Aorta (tissue), 5 donors: ENCODE results near the gene TMEM239. TPM values are rescaled to one million over a fixed set of nuclear protein-coding genes. Genes with fewer than 3 reads are reported as not detected.
A peak's percentile ranks its signal among the peaks of the same experiment; 100 is the strongest.

Experiments used
- ATAC-seq: fragments of 200-7000 bp; cut with Tn5 transposase; one replicate; pipeline ENCODE4 v1.9.1; 2022; ENCODE audit warnings: moderate library complexity; ENCODE audit not compliant: low FRiP score
- DNase-seq, 2 donors: peaks; one replicate each; pipeline ENCODE4 v3.0.0-alpha.2; 2020
- H3K27ac ChIP-seq, 2 donors: one replicate each; pipeline ENCODE4 v1.5.1; 2013; ENCODE audit warnings: low read length in 2 of 2, mild to moderate bottlenecking in 2 of 2, moderate library complexity in 2 of 2, control low read depth in 1 of 2, inconsistent platforms in 1 of 2, low read depth in 1 of 2
- H3K27me3 ChIP-seq, 2 donors: one replicate each; pipeline ENCODE4 v1.6.1; 2013; ENCODE audit warnings: control low read depth in 1 of 2, low read length in 1 of 2, mild to moderate bottlenecking in 1 of 2, moderate library complexity in 1 of 2; ENCODE audit not compliant: insufficient read depth in 2 of 2, control insufficient read depth in 1 of 2
- H3K36me3 ChIP-seq, 2 donors: one replicate each; pipeline ENCODE4 v1.6.1; 2013; ENCODE audit warnings: control low read depth in 1 of 2, low read length in 1 of 2, mild to moderate bottlenecking in 1 of 2; ENCODE audit not compliant: insufficient read depth in 2 of 2, control insufficient read depth in 1 of 2
- H3K4me1 ChIP-seq, 2 donors: one replicate each; pipeline ENCODE4 v1.6.1; 2013; ENCODE audit warnings: low read length in 2 of 2, control low read depth in 1 of 2, mild to moderate bottlenecking in 1 of 2, moderate library complexity in 1 of 2; ENCODE audit not compliant: insufficient read depth in 2 of 2, control insufficient read depth in 1 of 2
- H3K4me3 ChIP-seq, 2 donors: one replicate each; pipeline ENCODE4 v1.5.1; 2013; ENCODE audit warnings: low read length in 2 of 2, control low read depth in 1 of 2, mild to moderate bottlenecking in 1 of 2
- H3K9me3 ChIP-seq: one replicate; pipeline ENCODE4 v1.6.1; 2013; ENCODE audit warnings: mild to moderate bottlenecking, low read length; ENCODE audit not compliant: control insufficient read depth
- WGBS, 2 donors: extraction: QIAGEN DNeasy Blood & Tissue Kit; methylation state at CpG; one replicate each; pipeline ENCODE4 v1.1.7; 2013; 5-methylcytosine and 5-hydroxymethylcytosine counted together
- intact Hi-C, 2 donors: fragments of 100-400 bp; cut with DNase I; formaldehyde crosslinking; loops; one replicate each; pipeline versions ENCODE4 v1.14.2 to v1.15.0; 2022
- polyA plus RNA-seq, 2 donors: library from polyadenylated mRNA; stranded (reverse); fragments of 200-250 nt; gene quantifications; one replicate each; pipeline ENCODE4 v1.2.3, GENCODE V29; 2013
- total RNA-seq, 2 donors: library from RNA; stranded (reverse); fragmentation: NEBNext Ultra II Directional; extraction: Animal tissue kit (Norgen Biotek cat#: 25700); gene quantifications; one replicate each; pipeline ENCODE4 v1.2.1, GENCODE V29; 2021
- donor health status: healthy with polysubstance abuse.
- donor health status: Bipolar disorder and iron deficiency.
- donor health status: DM: no; HTN: no; CAD: no.
- donor health status: DM: no; HTN: no; CAD: no.
- donor health status: DM: yes; HTN: yes; CAD: no.

Gene TMEM239
- total and polyA plus RNA-seq, 4 donors, result not detected

DNA sequence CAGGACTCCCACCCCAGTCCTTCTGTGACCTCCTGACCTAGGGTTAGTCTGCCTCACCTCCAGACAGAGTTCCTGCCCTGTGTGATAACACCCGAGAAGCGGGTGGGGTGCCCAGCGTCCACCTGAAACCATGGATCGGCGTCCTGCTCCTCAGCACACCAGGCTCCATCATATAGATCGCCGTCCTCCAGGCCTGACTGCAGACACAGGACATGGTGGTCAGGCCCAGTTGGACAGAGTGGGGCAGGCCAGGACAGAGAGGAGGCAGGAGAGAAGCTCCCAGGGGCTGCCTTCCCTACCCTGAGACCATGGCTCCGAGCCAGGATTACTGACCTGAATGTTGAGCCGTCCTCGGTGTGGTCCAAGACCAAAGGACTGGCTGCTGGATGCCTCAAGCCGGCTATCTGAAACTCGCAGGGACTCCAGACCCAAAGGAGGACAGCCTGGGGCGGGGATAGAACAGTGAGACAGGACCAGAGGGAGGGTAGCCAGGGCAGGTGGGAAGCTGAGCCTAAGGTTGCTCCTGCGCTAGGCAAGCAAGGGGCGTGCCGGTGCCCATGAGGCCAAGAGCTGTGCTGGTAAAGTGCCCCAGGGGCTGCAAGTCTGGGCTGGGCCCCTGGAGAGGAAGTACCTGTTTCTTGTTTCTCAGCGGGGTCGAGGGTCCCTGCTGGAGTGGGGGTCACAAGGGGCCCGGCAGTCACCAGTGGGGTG, 17.9 kb upstream of the TMEM239 start:
- Histone ChIP-seq H3K27ac (no peak overlapping the region), H3K4me1 (no peaks in the 10 kb centered on the region), H3K9me3 (no peaks in the 10 kb centered on the region), H3K4me3 (no peak overlapping the region), H3K36me3 (no peaks in the 10 kb centered on the region), H3K27me3 (no peaks in the 10 kb centered on the region)
- no peak for DNase-seq
- WGBS, 2 donors, result 94 to 97% methylated on average over 19 of the region's 19 CpGs
- no peak for ATAC-seq
- intact Hi-C loops, result no loop called here

DNA sequence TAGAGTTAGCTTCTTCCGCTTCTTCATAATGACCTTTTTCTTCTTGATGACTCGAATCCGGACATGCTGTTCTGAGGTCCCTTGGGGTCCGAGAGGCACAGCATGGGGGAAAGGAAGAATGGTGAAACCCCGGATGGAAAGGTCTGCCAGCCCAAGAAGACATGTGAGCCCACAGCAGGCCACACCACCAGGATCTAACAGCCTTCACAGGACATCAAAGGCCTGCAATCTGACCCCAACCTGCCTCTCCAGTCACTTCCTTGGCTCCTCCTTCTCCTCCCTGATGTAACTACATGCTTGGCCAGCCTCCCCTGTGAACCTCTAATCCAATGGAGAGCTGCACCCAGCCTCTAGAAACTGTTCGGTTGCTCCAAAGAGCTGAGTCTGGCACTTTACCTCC, 17.4 kb upstream of the TMEM239 start:
- intact Hi-C loops, result no loop called here
- 88 to 91% methylated on average over 6 of the region's 6 CpGs for WGBS, 2 donors
- no peaks in the 10 kb centered on the region for H3K27me3 ChIP-seq

DNA sequence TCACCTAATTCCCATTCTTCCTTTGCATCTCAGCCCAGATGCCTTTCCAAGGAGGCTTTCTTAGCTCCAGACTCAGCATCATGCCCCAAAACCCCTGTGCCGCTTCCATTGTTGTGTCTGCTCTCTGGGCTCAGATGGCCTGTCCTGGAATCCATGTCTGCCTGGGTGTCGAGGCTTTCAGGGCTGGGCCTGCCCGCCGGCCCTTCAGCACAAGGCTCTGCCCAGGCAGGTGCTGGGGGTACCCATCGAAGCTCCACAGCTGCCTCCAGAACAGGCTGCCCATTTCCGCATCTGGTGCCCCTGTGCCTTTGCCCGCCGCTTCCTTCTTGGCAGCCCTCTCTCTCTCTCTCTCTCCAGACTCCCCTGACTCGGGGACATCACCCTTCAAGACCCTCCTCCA, 16.9 kb upstream of the TMEM239 start:
- Histone ChIP-seq H3K9me3 (no peaks in the 10 kb centered on the region), H3K4me3 (no peak overlapping the region), H3K36me3 (no peaks in the 10 kb centered on the region), H3K4me1 (no peaks in the 10 kb centered on the region), H3K27me3 (no peaks in the 10 kb centered on the region), H3K27ac (no peak overlapping the region)
- intact Hi-C loops, result no loop called here
- DNase-seq (no peak), ATAC-seq (no peak)
- 60 to 65% methylated on average over 9 of the region's 9 CpGs for WGBS, 2 donors

More for the DNA sequence above, 17.4 kb upstream of the TMEM239 start:
- H3K36me3 ChIP-seq, result no peaks in the 10 kb centered on the region
- no peak for DNase-seq
- no peaks in the 10 kb centered on the region for H3K4me1 ChIP-seq
- H3K4me3 ChIP-seq, result no peak overlapping the region
- H3K9me3 ChIP-seq, result no peaks in the 10 kb centered on the region
- ATAC-seq, result no peak
- H3K27ac ChIP-seq, result no peak overlapping the region

DNA sequence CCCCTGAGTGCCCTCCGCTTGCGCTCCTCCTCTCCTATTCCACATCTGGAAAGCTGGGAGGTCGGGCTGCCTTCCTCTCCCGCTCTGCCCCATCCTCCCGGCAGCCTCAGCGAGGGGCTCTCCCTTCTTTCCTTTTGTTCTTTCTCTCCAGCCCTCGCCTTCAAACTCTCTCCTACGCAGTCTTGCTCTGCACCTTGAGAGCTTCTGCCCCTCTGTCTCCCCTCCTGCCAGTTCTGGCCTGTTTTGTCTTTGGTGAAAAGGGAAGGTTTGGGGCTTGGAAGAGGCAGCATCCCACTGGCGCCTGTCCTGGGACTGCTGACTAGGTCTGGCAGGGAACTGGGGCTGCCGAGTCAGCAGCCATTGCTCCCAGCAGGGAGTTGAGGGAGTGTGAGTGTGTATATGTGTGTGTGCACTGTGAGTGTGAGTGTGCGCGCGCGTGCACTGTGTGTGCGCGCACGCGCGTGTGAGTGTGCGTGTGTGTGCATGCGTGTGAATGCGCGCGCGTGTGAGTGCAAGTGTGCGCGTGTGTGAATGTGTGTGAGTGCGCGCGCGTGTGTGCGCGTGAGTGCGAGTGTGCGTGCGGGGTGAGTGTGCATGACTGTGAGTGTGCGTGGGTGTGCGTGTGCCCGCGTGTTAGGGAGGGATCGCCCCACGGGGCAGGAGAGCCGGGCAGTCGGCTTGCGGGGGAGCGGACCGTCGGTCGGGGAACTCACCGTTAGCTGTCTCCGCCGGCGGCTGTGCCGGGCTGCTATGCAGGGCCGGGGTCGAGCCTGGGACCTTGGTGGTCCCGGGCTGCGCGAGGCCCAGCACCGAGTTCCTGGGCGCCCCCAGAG, 16.3 kb upstream of the TMEM239 start:
- H3K36me3 ChIP-seq, result no peaks in the 10 kb centered on the region
- intact Hi-C loops, result no loop called here
- 2 to 3% methylated on average over 52 to 61 of the region's 61 CpGs for WGBS, 2 donors
- DNase-seq, result peak in 1 of 2 donors; percentile 76
- H3K4me1 ChIP-seq, result no peaks in the 10 kb centered on the region
- no peak overlapping the region for H3K27ac ChIP-seq
- H3K4me3 ChIP-seq, result no peak overlapping the region
- H3K9me3 ChIP-seq, result no peaks in the 10 kb centered on the region
- H3K27me3 ChIP-seq, result no peaks in the 10 kb centered on the region
- ATAC-seq, result no peak

DNA sequence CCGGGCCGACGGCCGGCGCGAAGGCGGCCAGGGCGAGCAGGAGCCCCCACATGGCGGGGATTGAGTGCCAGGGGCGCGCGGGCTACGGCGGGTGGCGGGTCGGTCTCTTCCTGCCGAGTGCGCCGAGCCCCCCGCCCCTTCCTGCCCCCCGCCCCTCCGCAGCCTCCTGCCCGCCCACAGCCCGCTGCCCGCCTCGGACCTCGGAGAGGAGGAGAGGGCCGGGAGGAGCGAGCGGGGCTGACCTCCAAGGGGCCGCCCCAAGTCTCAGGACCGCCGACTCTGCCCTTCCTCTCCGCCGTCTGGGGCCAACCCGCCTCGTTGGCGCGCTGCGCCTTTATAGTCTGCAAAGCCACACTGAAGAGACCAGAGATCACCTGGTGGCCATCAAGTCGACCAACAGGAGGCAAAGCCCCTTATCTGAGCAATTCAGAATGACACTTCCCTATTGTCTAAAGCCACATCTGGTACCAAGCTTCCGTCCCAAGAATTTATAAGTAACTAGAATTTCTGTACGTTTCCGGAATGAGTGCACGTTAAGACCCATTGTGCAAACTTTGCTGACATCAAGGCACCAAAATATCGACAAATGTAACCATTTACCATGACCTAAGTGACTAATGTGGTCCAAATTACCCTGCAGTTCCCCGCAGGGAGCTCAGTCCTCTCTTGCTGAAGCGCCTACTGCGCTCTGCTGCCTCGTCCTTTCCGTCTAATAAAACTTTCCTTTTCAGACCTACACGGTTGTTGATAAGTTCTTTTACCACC, 15.5 kb upstream of the TMEM239 start, which contains the start of gene CPXM1:
TSS of gene CPXM1 (minus strand) at position 107 of the 765 bp plus-strand sequence. CDS start at position 52, 55 bp downstream.
- 2 to 4% methylated on average over 29 to 52 of the region's 52 CpGs for WGBS, 2 donors
- ATAC-seq (peak; percentile 19), DNase-seq (peak in 1 of 2 donors; percentile 78)
- no peaks in the 10 kb centered on the region for H3K36me3 ChIP-seq
- no peaks in the 10 kb centered on the region for H3K4me1 ChIP-seq
- H3K4me3 ChIP-seq, result no peak within 1 kb of the TSS
- H3K27me3 ChIP-seq, result no peaks in the 10 kb centered on the region
- no peaks in the 10 kb centered on the region for H3K9me3 ChIP-seq
- H3K27ac ChIP-seq, result no peak within 1 kb of the TSS
- intact Hi-C loops, result no loop called here

DNA sequence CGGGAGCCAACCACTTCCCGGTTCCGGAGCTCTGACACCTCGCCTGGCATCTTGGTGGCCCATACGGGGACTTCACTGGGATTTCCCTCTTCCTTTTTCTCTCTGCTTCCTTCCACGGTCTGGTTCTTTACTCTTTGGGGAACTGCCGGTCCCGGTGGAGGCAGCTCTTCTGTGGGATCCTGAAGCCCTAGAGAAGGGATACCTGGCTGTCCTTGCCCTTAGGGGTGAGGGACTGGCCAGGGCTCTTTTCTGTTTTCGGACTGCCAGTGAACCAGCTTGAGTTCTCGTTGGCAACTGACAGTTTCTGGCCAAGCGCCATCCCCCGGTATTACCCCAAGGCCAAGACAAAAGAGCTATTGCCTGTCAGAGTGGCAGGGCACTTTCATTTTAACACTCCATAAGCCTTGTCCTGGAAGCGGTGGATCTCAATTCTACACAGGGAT, 14.9 kb upstream of the TMEM239 start:
- no peaks in the 10 kb centered on the region for H3K9me3 ChIP-seq
- no peak overlapping the region for H3K4me3 ChIP-seq
- WGBS, 2 donors, result 6 to 9% methylated on average over 13 of the region's 13 CpGs
- no peaks in the 10 kb centered on the region for H3K27me3 ChIP-seq
- intact Hi-C loops, result no loop called here
- ATAC-seq (no peak), DNase-seq (no peak)
- no peaks in the 10 kb centered on the region for H3K4me1 ChIP-seq
- no peak overlapping the region for H3K27ac ChIP-seq
- no peaks in the 10 kb centered on the region for H3K36me3 ChIP-seq

DNA sequence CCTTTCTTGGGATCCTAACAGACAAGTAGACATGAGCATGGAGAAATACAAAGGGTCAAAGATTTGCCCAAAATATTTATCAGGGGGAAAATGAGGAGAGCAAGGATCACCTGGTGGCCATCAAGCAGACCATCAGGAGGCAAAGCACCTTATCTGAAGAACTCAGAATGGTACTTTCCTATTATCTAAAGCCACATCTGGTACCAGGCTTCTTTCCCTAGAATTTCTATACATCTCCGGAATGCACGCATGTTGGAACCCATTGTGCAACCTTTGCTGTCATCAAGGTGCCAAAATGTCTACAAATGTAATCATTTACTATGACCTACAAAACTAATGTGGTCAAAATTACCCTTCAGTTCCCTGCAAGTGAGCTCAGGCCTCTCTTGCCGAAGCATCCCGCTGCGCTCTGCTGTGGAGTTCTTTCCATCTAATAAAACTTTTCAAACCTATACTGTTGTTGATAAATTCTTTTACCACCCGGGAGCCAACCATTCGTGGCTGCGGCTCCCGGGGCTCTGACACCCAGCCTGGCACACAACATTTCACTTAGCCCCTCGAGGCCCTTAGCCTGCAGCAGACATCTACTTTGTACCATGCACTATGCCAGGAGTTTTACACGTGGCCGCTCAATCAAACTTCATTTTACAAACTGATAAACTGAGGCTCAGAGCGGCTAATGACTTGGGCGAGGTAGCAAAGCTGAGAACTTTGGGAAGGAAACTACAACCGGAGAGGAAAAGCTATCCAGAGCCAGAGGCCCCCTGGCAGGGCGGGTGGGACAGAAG, 11.9 kb upstream of the TMEM239 start:
- no peak overlapping the region for H3K27ac ChIP-seq
- ATAC-seq, result no peak
- H3K4me1 ChIP-seq, result no peaks in the 10 kb centered on the region
- H3K4me3 ChIP-seq, result no peak overlapping the region
- no peak for DNase-seq
- 48 to 49% methylated on average over 16 of the region's 16 CpGs for WGBS, 2 donors
- H3K9me3 ChIP-seq, result no peaks in the 10 kb centered on the region
- H3K27me3 ChIP-seq, result no peaks in the 10 kb centered on the region
- intact Hi-C loops, result no loop called here
- H3K36me3 ChIP-seq, result no peaks in the 10 kb centered on the region
